Prostate gland (tissue), 2 donors: ENCODE measurements around the gene OR2S2. TPM values are rescaled to one million over a fixed set of nuclear protein-coding genes. Genes with fewer than 3 reads are reported as not detected.
"Not testable (repeated sequence)": the region's sequence is repeated elsewhere in the genome, so short reads cannot be mapped to it uniquely, and the experiment has no call there.

ENCODE experiments used
- DNase-seq: peaks from one replicate; pipeline ENCODE4 v3.0.0-alpha.2; 2019; ENCODE audit warnings: low spot score
- H3K27ac ChIP-seq, 2 donors: fragments of 200-600 bp; sonication (generic); 2 replicates each; pipeline ENCODE4 v1.5.1; 2017 to 2019
- H3K27me3 ChIP-seq: fragments of 200-600 bp; sonication (generic); replicated peaks from 2 replicates; pipeline ENCODE4 v1.5.1; 2019; ENCODE audit not compliant: insufficient read depth
- H3K36me3 ChIP-seq, 2 donors: fragments of 200-600 bp; sonication (generic); 1 replicate in 1 of 2; 2 replicates in 1 of 2; pipeline versions ENCODE4 v1.5.1 to v1.8.1; 2017 to 2019
- H3K4me1 ChIP-seq: fragments of 200-600 bp; sonication (generic); replicated peaks from 2 replicates; pipeline ENCODE4 v1.5.1; 2019
- H3K4me3 ChIP-seq, 2 donors: fragments of 200-600 bp; sonication (generic); 2 replicates each; pipeline ENCODE4 v1.5.1; 2017 to 2019
- H3K9me3 ChIP-seq: fragments of 200-600 bp; sonication (generic); 2 replicates; pipeline ENCODE4 v1.5.1; 2017
- POLR2A ChIP-seq: fragments of 450-650 bp; IDR thresholded peaks from one replicate; pipeline ENCODE4 v1.6.1; 2016; ENCODE audit warnings: antibody characterized with exemption, mild to moderate bottlenecking
- POLR2AphosphoS5 ChIP-seq: sonication (generic); formaldehyde crosslinking; IDR thresholded peaks from one replicate; pipeline ENCODE4 v1.6.1; 2017; ENCODE audit warnings: antibody characterized with exemption
- WGBS: methylation state at CpG from one replicate; pipeline ENCODE4 v1.1.5; 2018; 5-methylcytosine and 5-hydroxymethylcytosine counted together
- intact Hi-C: fragments of 100-400 bp; cut with DNase I; formaldehyde crosslinking; loops from one replicate; pipeline ENCODE4 v1.14.2; 2022
- total RNA-seq, 2 donors: library from RNA; depleted of rRNA; stranded (reverse); fragments of >200 nt; gene quantifications; one replicate each; pipeline ENCODE4 v1.1.0, GENCODE V29; 2016
- TF ChIP-seq, protein P1 (sequence below), 4 experiments: fragments of 200-600 bp in 2 of 4; fragments of 450-650 bp in 2 of 4; sonication (generic) in 2 of 4; IDR thresholded peaks; 1 replicate in 3 of 4; 2 replicates in 1 of 4; pipeline ENCODE4 v1.5.1; 2016 to 2019; ENCODE audit warnings: antibody characterized with exemption in 4 of 4, mild to moderate bottlenecking in 2 of 4, moderate library complexity in 2 of 4

OR2S2 gene
- total RNA-seq, 2 donors from 2014 or later: not detected

DNA sequence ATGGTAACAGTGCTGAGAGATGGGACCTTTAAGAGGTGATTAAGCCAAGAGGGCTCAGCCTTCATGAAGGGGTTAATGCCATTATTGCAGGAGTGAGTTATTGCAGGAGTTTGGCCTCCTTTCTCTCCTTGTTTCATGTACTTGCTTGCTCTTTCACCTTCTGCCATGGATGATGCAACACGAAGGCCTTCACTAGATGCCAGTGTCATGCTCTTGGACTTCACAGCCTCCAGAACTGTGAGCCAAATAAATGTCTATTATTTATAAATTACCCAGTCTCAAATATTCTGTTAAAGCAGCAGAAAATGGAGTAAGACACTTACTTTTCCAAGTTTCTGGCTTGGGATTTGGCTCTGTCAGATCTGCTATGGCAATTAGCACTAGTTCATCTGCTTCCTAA is 40.4 kb upstream of the OR2S2 start:
- H3K27ac ChIP-seq: no peak overlapping the region
- TF ChIP-seq, protein P1, sequence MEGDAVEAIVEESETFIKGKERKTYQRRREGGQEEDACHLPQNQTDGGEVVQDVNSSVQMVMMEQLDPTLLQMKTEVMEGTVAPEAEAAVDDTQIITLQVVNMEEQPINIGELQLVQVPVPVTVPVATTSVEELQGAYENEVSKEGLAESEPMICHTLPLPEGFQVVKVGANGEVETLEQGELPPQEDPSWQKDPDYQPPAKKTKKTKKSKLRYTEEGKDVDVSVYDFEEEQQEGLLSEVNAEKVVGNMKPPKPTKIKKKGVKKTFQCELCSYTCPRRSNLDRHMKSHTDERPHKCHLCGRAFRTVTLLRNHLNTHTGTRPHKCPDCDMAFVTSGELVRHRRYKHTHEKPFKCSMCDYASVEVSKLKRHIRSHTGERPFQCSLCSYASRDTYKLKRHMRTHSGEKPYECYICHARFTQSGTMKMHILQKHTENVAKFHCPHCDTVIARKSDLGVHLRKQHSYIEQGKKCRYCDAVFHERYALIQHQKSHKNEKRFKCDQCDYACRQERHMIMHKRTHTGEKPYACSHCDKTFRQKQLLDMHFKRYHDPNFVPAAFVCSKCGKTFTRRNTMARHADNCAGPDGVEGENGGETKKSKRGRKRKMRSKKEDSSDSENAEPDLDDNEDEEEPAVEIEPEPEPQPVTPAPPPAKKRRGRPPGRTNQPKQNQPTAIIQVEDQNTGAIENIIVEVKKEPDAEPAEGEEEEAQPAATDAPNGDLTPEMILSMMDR (IDR thresholded peaks at IDR 0.05): no peak
- no peak for TF ChIP-seq POLR2AphosphoS5
- no peak for TF ChIP-seq POLR2A
- no peaks in the 10 kb centered on the region for H3K27me3 ChIP-seq
- no peak for DNase-seq
- 83% methylated on average over 1 of the region's 1 CpG for WGBS
- no peak overlapping the region for H3K4me3 ChIP-seq
- no peaks in the 10 kb centered on the region for H3K36me3 ChIP-seq
- H3K9me3 ChIP-seq: no peaks in the 10 kb centered on the region
- intact Hi-C loops: no loop called here
- no peaks in the 10 kb centered on the region for H3K4me1 ChIP-seq

DNA sequence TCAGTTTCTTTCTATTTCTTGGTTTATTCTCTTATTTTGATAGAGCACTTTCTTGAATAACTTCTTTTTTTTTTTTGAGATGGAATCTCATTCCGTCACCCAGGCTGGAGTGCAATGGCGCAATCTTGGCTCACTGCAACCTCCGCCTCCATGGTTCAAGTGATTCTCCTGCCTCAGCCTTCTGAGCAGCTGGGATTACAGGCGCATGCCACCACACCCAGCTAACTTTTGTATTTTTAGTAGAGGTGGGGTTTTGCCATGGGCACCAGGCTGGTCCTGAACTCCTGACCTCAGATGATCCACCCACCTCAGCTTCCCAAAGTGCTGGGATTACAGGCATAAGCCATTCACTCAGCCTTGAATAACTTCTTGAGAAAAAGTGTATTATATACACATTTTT is 39.1 kb upstream of the OR2S2 start:
- H3K27ac ChIP-seq, DNase-seq, H3K4me1 ChIP-seq, H3K4me3 ChIP-seq, H3K36me3 ChIP-seq, H3K27me3 ChIP-seq, intact Hi-C loops, H3K9me3 ChIP-seq: not testable (repeated sequence)
- WGBS: 92% methylated on average over 4 of the region's 4 CpGs

DNA sequence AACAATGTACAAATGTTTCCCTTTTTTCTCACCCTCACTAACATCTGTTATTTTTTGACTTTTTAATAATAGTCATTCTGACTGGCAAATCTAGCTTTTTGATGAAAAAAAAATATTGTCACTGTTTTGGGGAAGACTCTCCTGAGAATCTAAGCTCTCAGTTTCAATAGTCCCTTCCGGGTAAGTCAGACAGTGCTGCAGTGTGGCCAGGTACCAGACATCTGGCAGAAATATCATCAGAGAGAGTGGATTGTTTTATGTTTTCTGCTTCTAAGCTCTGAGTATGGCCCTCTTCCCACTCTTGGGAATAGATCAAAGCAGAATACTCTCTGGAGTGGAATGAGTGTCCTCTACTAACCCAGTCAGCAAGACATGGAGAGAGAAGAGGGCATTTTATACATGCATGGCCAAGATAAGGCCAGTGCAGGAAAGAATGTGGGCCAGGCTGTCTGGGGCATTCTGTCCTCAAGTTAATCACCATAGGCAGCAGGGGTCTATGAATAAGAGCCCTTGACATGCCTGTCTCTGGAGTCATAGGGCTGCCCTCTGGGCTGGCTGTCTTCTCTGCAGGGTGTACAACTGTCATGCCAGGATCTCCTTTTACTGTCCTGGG is 38.5 kb upstream of the OR2S2 start:
- H3K27me3 ChIP-seq: peaks cover 3% of the 10 kb centered on the region
- H3K4me1 ChIP-seq: no peaks in the 10 kb centered on the region
- no peaks in the 10 kb centered on the region for H3K36me3 ChIP-seq
- no peaks in the 10 kb centered on the region for H3K9me3 ChIP-seq
- TF ChIP-seq POLR2A (no peak), POLR2AphosphoS5 (no peak)
- TF ChIP-seq, protein P1 (IDR thresholded peaks at IDR 0.05): no peak
- H3K4me3 ChIP-seq: no peak overlapping the region
- H3K27ac ChIP-seq: no peak overlapping the region
- intact Hi-C loops: no loop called here
- no peak for DNase-seq
- WGBS: 40% methylated on average over 1 of the region's 1 CpG

DNA sequence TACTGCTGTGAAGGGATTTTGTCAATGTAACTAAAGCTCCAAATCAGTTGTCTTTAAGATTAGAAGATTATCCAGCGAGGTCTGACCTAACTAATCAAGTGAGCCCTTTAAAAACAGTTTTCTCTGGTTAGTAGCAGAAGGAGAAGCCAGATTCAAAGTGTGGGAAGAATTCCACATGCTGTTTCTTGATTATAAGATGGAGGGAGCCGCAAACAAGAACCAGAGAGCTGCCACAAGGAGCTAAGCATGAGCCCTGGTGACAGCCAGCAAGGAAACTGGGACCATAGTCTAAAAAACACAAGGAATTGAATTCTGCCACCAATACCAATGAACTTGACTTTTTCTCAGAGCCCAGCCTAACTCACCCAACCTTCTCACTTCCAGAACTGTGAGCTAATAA is 37.0 kb upstream of the OR2S2 start:
- Histone ChIP-seq H3K9me3 (no peaks in the 10 kb centered on the region), H3K27me3 (peaks cover 3% of the 10 kb centered on the region), H3K27ac (no peak overlapping the region), H3K4me1 (no peaks in the 10 kb centered on the region), H3K36me3 (no peaks in the 10 kb centered on the region), H3K4me3 (no peak overlapping the region)
- TF ChIP-seq, protein P1 (IDR thresholded peaks at IDR 0.05): no peak
- intact Hi-C loops: no loop called here
- WGBS: 61% methylated on average over 2 of the region's 2 CpGs
- no peak for DNase-seq

DNA sequence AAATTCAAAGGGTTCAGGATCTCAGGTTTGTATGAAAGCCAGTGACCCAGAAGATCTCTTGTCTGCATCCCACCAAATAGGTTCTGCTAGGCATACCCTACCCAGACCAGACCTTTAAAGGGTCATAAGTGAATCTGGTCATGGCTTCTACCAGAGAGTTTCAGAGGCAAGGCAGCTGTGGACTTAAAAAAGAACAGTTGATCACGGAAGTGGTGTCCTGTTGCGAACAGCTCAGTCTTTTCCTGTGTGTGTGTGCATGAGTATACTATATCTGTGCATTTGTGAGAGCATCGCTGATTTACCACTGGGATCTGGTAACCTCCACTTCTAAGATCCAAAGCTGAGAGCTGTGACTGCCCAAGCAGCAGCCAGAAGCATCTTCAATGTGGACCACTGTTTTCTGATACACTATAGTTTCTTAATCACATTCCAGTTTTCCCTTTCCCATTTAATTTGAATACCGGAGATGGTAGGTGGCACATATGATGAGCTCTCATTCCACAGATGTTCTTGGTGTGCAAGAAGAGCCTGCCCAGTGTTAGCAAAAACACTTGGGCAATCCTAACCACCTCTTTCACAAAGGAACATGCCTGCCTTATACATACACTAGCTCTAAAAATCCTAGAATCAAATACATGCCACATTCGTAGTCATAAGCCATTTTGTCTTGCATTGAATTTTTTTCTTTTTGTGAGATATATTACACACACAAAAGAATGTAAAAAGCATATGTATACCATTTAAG is 36.2 kb upstream of the OR2S2 start:
- no peak overlapping the region for H3K27ac ChIP-seq
- H3K4me3 ChIP-seq: no peak overlapping the region
- H3K4me1 ChIP-seq: no peaks in the 10 kb centered on the region
- no peak for DNase-seq
- intact Hi-C loops: no loop called here
- H3K36me3 ChIP-seq: no peaks in the 10 kb centered on the region
- H3K27me3 ChIP-seq: peaks cover 3% of the 10 kb centered on the region
- H3K9me3 ChIP-seq: no peaks in the 10 kb centered on the region
- WGBS: 88% methylated on average over 5 of the region's 5 CpGs
- TF ChIP-seq, protein P1 (IDR thresholded peaks at IDR 0.05): no peak
- no peak for TF ChIP-seq POLR2A
- no peak for TF ChIP-seq POLR2AphosphoS5

DNA sequence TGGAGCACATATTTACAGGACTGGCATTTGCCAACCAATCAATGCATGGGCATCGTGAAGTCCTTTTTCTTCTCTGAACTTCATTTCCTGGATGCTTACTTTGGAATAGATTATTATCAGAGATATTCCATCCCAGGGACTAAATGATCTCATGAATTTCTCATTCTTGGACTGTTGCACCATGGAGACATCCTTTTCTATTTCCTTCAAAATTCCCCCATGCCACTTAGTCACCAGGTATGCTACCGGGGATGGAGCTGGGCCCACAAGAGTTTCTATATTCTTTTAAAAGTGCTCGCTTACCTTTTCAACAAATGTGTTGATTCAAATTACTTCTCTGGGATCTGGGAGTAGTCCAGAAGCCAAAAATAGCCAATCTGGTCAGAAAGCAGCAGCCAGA is 35.2 kb upstream of the OR2S2 start:
- H3K27me3 ChIP-seq, intact Hi-C loops, H3K4me1 ChIP-seq, H3K36me3 ChIP-seq, DNase-seq, H3K27ac ChIP-seq, H3K4me3 ChIP-seq, H3K9me3 ChIP-seq: not testable (repeated sequence)
- WGBS: 74% methylated on average over 3 of the region's 3 CpGs
